ENCODE data around the gene NACC2.
"Not testable (repeated sequence)": the region's sequence is repeated elsewhere in the genome, so short reads cannot be mapped to it uniquely, and the experiment has no call there.

NACC2 gene

DNA sequence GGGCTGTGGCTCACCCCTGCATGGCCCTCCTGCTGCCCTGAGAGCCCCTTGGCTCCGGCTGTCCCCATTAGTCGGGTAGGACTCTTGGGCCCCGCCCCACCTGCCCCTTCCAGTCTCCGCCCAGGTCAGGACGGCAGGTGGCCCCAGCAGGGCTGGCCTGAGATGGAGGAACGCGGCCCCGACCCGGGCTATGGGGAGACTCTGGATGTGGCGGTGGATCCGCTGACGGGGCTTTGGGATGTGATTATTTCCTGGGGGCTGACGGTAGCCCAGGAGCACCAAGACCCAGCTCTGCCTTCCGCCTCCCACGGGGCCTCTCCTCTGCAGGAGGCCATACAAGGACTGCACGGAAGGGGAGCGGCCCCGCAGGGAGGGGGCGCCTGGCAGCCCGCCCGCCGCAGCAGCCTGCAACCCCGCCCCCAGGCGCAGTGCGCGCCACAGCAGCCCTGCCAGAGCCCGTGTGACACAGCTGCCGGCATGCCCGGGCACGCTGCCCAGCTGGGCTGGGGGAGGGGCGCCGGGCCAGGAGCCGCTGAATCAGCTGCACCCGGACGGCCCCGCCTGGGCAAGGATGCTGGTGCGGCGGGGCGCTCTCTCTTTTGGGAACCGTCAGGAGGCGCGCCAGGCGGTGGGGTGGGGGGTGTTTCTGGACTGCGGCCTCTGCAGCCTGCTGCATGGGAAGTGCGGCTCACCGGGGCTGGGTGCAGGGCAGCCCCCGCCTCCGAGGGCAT, 14.4 kb upstream of the NACC2 start:
- DNase-seq: peak; percentile 92

DNA sequence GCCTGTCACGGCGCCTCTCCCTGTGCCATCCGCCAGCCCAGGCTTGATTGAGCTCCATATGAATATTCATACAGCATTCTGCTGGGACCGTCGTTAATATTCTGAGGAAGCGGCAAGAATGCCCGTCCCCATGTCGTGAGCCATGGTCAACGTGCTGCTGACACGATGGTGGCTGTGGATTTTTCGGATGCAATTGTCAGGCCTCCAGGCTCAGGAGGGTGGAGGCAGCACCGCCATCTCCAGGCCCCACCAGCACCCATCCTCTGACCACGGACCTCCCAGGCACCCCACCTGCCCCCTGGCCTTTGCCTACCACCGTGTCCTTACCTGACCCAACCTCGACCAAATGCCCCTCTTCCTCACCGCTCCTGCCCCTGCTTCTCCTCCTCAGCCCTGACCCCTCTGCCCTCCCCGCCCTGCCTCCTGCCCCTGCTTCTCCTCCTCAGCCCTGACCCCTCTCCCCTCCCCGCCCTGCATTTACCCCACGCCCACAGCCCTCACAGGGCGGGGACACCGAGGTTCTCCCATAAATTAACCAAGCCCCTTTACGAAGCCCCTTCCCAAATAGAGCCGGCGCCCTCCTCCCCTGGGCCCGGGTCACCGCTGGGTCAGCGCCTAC, 13.7 kb upstream of the NACC2 start:
- no peak for DNase-seq

DNA sequence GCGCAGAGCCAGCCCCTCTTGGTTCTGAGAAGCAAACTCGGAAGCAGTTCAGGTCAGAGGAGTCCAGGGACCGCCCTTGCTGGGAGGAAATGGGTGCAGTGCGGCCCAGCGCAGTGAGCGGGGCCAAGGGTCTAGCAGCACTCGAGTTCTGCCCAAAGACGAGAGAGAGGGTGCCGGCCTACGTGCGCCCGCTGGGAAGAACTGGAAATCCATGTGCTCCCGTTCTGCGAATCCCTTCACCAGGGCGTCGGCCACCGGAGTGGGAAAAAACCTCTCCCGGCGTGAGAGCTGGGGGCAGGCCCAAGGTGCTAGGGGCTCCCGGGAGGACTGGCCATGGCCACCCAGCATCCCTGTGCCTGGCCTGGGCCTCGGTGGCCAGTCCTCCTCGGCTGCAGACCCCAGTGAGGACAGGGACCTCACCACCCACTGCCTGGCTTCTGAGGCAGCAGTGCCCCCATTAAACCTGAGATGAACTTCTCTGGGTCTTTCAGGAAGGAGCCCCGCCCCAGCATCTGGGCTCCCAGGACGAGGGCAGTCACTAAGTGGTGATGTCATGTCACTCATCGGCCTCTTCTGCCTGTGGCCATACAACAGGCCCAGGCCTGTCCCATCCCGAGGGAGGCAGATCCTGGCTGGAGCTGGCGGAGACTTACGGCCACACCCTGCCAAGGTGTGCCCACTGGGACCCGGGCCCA, 13.0 kb upstream of the NACC2 start:
- no peak for DNase-seq

DNA sequence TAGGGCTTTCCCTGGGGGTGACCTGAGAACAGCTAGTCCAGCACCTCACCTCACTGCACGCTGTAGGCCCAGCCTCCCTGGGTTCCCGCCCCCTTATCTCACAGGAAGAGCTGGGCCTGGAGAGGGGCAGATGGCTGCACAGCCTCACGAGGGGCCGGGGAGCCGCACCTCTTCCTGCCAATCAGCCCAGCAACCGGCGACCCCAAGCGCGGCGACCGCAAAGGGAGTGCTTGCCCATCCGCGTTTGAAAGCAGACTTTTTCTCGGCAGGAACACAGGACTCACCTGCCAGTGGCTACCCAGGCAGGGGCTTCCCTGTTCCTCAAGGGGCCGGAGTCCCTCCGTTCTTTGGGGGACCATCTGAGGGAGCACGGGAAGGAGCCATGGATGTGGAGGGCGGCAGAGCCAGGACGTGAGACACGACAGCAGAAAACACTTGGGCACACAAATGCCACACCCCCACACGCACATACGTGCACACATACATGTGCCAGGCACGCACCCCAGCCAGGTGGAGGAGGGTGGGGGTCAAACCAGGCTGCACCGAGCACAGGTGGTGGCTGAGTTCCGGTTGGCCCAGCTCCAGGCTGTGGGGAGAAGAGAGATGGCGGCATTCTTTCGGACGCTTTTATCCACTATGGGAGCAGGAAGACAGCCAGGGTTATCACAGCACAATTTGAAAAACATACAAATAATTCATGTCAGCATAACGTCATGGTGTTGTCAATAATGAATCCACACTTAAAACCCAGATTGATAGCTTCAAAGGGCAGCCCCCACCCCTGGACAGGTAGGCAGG, 12.3 kb upstream of the NACC2 start:
- peak; percentile 28 for DNase-seq

DNA sequence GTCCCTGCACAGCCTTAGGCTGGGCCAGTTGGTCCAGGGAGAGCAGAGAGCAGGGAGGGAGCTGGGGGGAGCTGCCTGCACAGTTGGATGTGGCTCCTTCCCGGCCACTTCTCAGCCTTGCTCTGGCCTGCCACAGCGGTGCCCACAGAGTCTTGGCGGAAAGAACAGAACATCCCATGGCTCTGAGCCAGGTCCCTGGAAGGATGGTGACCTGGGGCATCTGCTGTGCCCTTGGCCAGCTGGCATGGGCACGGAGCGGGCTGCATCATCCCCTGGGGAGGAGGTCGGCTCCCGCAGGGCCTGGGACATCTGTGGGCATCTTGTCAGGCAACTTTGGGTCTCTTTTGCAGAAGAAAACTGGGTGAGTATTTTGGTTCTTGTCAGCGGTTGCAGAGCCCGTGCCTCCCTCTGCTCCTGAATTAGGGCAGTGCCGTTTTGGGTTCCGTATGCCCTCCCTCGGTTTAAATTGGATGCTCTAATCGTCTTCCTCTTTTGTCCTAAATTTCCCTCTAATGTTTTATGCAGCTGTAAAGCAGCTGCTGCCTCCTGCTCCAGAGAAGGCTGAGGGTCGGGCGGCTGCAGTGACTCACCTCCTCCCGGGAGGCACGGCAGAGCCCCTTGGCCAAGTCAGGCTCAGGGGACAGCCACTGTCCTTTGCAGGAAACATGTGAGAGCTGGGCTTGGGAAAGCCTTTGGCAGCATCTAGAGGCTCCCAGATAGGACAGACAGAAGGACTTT, 10.5 kb upstream of the NACC2 start:
- DNase-seq: no peak

DNA sequence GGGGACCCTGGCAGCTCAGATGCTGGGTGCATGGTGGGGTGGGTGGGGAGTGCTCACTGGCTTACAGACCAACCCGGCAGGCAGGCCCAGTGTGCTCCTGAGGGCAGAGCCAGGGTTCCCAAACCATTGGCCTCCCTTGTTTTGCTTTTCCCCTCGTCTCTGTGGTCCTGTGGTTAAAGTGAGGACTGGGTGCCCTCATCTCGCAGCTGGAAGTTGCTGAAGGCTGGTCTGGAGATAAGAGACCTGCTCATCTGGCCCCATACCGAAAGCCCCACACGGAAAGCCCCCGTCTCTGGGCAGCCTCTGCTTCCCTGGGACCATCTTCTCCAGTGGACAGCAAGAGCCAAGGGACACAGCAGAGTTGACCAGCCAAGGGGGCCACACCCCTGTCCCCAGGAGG, 9.8 kb upstream of the NACC2 start:
- DNase-seq: no peak

DNA sequence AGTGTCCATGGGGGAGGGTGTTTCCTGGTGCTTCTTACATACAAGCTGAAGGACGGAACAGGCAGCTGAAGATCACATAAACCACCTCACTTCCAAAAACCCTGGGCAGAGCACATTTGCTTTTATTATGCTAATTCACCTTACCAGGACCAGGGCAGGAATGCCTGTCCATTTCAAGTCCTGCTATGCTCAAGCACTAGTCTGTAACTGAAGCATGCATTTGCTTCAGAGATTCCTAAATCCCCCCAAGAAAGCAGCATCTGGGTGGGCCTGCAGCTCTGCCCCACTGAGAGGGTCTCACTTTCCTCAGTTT, 9.4 kb upstream of the NACC2 start:
- no peak for DNase-seq

DNA sequence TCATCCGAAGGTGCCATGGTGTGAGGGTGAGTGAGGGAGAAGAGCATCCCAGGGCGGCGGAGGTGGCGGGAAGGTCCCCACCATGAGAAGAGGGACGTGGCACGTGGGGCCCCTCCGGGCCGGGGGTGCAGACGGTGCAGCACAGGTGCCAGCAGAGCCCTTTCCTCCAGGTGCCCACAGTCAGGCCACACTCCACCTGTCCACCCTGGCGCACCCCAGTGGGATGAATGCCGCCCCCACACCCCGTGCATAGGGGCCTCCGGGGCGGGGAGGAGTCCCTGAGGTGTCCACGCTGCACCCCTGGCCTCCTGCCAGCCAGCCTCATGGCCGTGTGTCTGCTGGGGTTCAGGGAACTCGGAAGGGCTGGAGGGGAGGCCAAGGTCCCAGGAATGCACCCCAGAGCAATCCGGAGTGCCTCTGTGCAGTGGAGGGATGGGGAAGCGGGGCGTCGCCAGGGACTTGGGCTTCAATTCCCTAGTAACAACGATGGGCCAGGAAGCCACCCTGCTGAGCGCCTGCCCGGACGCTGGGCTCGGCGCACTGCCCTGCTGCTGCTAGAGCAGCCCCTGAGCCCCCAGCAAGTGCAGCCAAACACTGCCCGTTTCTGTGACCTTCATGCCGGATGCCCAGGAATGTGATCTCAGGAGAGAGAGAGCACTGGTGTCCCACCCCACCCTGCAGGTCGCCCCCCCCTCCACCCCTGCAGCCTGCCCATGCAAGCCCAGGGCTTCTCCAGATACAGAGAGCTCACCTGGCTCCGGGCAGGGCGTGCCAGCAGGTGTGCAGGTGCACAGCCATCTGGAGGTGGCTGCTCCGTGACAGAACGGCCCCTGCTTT, 8.8 kb upstream of the NACC2 start:
- no peak for DNase-seq

DNA sequence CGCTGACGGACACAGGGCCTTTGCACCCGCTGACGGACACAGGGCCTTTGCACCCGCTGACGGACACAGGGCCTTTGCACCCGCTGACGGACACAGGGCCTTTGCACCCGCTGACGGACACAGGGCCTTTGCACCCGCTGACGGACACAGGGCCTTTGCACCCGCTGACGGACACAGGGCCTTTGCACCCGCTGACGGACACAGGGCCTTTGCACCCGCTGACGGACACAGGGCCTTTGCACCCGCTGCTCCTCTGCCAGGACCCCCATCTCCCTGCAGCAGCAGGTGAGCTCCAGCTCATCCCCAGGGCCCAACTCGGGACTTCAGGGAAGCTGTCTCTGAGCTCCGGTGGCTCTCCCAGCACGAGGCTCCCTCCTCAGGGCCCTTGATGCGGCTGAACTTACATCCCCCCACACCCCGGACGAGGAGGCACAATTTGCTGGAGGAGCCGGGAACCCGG, 6.6 kb upstream of the NACC2 start:
- DNase-seq: not testable (repeated sequence)

DNA sequence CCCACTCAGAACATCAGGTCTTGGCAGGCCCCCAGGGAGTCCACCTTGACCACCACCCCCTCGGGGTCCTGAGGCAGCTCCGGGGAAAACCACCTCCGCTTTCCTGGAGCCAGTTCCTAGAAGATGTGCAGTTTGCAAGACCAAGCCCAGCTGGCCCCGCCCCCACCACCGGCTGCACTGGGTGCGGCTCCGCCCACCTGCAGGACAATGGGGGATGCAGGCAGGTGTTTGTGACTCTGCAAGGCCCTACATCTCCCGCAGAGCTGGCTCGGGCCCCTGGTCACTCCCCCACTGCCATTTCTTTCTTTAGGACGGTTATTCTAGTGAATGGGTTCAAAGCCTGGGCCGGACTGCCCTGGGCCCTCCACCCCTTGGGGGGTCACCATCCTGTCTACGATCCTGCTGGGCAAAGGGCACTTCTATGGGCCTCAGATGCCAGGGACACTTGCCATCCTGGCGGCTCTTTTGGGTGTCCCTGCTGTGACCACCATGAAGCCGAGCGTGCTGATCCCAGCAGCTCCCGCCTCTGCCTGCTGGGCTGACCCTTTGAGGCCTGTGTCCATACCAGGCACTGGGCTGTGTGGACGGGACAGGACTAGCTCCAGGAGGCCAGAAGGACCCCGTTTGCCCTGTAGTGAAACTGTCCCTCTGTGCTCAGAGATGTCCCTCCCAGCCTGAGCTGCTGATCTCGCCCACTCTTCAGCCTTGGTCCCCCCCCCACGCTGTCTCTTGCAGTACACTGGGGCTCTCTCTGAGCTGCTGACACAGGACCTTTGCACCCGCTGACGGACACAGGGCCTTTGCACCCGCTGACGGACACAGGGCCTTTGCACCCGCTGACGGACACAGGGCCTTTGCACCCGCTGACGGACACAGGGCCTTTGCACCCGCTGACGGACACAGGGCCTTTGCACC, 5.9 kb upstream of the NACC2 start:
- no peak for DNase-seq

DNA sequence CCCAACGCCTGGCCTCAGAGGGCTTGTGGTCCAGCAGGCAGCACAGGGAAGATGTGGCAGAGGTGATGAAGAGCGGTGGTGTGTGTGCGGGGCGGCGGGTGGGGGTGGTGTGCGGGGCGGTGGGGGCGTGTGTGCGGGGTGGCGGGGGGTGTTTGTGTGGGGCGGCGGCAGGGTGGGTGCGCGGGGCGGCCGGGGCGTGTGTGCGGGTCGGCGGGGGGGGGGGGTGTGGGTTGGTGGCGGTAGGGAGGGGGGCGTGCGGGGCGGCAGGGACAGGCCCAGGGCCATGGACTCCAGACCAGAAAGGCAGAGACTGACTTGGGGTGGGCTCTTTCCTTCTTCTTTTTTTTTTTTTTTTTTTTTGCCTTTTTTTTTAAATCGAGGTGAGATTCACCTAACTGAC, 4.5 kb upstream of the NACC2 start:
- no peak for DNase-seq

DNA sequence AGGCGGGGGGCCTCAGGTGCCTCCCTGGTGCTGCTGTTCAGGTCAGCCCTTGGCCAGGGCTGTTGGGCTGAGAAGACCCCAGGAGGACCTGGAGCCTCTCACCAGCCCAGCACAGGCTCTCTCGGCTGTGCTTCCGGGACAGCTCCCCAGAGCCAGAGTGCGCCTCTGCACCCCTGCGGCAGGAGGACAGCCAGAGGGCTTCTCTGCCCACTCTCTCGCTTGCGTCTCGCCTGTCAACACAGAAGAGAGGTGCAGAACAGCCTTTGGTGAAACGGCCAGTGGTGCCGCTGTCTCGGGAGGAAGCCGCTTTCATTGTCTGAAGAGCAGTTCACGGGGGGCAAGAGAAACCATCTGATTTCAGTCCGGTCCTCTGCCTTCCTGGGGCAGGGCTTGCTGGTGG, 3.8 kb upstream of the NACC2 start:
- no peak for DNase-seq

DNA sequence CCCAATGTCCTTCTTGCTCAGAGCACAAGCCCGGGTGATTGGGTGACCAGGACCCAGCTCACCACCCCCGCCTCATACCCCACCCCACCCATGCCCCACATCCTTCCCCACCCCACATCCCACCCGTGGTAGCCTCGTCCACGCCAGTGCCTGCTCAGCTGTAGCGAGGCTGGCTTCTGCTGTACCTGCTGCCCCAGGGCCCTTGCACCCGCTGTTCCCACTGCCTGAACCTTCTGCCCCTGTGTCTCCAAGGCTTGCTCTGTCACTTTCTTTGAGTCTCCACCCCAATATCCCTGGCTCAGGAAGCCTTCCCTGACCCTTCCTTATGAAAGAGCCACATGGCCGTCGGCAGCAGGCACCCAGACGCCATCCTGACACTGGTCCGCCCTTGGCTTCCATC, 3.1 kb upstream of the NACC2 start:
- DNase-seq: no peak

DNA sequence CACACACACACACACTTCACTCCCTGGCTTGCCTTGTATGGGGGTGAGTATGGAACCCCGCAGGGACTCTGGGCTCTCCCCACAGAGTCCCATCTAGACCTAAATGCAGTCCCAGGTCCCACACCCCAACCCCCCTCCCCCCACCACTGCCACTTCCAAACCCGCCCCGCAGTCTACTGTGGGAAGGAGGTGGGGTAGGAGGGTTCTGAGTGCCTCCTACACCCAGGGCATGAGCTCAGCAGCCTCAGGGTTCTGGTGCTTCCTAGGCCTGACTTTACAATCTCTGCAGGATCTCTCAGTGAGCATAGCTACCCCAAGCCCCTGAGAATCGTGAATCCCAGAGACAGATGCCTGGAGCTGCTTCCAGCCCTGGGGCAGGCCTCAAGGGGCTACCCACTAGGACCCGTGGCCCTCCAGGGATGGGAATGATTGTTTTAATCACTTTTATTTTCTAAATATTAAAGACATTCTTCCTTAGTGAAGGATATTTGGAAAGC, 1.5 kb upstream of the NACC2 start:
- no peak for DNase-seq

DNA sequence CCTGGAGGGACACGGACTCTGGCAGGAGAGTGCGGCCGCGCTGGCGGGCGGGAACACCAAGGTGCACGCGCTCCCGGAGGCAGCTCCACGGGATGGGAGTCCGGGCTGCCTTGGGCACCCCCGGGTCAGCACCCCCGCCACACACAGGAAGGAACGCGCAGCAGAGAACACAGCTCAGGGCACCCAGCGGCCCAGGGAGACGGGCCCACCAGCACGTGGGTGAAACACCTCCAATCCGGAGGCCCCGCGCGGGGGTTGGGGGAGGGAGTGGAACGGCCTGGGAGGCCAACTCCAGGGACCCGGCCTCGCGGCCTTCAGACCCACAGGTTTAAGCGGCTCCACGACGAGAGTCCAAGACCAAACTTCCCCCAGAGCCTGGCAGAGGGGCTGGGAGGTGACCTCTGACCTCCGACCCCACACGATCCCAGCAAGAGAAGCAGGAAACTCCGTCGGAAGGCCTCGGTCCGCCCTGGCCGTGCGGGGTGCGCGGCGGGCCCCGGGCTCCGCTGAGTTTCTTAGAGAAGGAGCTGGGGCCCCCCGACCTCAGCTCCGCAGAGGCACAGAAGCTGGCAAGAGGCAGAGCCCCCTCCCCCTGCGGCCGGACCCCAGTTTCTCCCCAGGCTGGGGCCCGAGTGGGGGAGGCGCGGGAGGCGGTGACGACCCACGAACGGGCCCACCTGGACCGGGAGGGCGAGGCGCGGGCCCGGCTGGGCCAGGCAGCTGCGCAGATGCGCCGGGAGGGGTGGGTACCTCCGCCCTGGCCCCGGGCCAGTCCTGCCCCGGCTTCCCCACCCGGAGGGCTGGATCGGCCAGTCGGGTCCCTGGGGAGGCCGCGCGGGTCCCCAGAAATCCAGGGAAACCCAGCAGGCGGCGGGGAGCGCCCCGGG, 851 bp downstream of the NACC2 start:
- peak; percentile 69 for DNase-seq

DNA sequence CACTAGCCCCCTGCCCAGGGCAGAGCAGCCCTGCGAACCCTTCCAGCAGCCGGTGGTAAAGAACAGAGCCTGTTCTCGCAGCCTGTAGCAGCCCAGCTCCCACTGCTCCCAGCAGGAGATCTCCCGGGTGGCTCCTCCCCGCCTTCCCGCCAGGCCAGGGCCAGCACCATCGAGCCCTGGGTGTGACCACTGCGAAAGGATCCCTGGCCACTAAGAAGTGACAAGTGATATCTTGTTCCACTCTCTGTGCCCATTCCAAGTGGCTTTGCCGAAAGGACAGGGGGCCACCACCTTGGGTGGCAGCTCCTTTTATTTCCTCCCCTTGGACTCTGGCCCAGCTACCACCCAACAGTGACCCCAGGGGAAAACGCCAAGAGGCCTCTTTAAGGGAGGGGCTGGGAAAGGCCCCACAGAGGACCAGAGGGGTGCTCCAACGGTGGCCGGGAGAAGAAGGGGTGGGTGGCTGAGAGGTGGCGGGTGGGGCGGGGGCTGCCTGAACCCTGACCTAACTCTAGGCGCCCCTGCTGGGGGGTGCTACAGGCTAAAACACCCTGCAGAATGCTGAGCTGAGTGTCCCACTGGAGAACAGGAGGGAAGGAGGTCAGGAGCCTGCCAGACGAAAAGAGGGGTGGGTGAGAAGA, 1.6 kb downstream of the NACC2 start:
- no peak for DNase-seq

DNA sequence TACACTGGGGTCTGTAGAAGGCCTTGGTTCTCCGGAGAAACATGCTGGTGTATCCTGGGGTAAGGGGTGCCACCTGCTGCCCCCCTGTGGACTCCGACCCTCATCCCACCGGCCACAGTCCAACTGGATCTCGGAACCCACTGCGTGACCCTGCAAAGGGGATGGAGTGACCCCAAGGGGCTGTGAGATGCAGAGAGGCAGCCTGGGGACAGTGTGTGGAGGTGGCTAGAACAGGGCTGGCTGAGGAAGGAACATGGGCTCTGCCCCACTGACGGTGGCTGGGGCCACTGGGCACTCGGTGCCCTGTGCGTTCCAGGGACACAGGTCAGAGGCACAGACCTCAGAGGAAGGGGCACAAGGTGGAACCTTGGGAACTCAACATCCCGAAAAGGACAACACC, 2.3 kb downstream of the NACC2 start:
- DNase-seq: no peak

DNA sequence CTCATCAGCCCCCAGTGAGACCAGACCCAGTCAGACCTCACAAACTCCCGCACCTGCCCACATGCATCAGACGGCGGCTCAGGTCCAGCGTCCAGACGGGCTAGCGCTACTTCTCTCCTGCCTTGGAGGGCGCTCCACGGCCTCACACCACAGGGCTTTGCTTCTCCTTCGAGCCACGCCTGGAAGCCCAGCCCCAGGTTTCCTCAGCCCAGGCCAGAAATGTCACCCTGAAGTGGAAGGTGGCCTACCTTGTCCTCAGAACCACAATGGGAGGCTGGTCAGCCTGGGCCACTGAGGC, 2.8 kb downstream of the NACC2 start:
- DNase-seq: no peak

Measured in activated naive CD4-positive, alpha-beta T cell treated with Interleukin-2 at 50 U/mL for 16 hours (primary cell).